ENCODE results near the gene C19orf53.
"Not testable (repeated sequence)": the region's sequence is repeated elsewhere in the genome, so short reads cannot be mapped to it uniquely, and the experiment has no call there.

Gene C19orf53

DNA sequence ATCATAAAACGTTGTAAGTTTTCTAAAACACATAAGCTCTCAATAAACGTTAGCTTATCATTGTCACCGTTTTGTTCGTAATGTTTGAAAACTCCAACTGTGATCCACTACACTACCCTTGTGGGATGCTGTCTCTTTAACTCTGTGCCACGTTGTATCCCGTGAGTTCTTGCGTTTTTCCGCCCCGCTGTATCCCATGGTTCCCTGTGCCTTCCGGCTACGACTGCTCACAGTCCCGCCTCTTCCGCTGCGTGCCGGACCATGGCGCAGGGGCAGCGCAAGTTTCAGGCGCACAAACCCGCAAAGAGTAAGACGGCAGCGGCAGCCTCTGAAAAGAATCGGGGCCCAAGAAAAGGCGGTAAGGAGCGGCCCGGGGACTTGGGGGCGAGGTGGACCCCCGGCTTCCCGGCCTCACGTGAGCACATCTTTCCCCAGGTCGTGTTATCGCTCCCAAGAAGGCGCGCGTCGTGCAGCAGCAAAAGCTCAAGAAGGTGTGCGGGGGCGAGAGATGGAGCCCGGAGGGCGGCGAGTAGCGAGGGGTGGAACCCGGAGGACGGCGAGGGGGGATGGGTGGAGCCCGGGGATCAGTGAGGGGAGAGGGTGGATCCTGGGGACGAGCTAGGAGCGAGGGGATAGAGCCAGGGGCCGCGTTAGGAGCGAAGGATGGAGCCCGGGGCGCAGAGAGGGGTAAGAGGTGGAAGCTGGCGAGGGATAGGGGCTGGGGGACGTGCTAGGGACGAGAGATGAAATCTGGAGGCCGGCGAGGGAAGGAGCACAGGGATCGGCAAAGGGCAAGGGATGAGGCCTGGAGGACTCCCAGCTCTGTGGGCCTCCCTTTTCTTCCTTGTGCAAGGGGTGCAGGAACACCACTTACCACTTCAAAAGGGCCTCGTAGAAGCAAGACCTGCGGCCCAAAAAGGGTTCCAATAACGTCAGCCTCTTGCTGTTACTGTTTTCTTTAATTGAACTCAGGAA is at the start of gene C19orf53:
C19orf53 (plus strand) TSS at position 240 of the 975 bp plus-strand sequence; CDS start at position 262, 22 bp downstream.
- DNase-seq, result peak; percentile 91

DNA sequence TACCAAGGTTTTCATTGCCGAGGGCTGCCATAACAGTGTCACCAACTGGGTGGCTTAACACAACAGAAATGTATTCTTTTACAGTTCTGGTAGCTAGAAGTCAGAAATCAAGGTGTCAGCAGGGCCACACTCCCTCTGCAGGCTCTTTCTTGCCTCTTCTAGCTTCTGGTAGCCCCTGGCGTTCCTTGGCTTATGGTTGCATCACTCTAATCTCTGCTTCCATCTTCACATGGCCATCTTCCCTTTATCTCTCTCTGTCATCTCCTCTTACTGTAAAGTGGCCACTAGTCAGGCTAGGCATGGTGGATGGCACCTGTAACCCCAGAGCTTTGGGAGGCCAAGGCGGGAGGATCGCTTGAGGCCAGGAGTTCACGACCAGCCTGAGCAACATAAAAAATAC is 47.9 kb upstream of the C19orf53 start:
- no peak for DNase-seq

DNA sequence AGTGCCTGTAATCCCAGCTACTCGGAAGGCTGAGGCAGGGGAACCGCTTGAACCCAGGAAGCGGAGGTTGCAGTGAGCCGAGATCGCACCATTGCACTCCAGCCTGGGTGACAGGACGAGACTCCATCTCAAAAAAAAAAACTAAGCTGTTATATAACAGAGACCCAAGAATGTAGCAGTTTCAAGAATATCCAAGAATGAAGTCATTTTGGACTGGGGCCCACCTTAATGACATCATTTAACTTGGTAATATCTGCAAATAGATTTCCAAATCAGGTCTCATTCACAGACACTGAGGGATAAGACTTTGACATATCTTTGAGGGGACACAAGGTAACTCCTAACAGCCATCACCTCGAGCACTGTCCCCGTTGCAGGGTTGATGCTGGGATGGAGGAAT is 46.5 kb upstream of the C19orf53 start:
- no peak for DNase-seq

DNA sequence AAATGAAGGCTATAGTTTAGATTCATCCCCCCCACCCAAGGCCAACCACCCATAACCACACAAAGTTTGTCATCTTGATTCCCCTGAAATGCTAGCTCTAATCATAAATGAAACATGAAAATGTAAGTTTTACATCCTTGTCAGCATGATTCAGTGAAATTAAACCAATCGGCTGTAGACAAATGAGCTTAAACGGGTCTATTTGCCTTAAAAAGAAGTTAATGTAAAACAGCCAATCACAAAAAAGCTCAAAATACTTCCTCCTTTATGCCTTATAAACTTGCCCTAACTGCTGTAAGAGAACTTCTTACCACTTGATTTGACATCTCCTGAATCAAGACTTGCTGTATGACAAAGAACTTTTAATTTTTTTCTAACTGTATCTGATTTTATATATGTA is 44.4 kb upstream of the C19orf53 start:
- DNase-seq, result no peak

DNA sequence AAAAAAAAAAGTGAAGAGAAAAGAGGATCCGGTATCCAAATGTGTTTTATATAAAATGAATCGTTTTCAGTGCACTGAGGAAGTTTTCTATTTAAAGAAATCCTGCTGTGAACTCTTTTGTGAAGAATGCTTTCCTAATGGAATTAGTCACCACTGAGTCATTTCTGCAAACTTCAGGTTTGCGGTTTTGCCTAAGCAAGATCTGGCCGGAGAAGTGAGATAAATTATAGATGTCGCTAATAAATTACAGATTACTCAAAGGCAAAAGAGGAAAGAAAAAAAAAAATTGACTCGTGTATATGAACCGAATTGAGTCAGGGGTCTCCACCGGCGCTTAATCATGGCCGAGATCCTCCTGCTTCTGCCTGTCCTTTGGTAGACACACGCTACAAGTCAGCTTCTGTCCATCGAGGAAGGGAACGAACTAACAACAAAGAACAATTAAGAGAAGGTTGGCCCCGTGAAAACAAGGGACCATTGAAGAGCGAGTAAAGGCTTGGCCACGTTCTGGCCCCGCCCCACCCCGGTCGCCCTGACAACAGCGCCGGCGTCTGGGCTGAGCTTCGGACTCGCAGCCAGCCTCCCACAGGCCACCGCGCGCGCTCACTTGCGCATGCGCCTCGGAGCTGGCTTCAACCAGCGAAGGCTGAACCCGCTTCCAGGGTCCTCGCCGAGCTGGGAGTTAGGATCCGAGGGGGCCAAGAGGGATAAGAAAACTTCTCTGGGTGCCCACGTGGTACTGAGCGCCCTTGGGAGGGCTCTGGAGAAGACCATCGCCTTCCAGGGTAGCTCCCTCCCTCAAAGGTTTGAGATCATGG is 42.9 kb upstream of the C19orf53 start:
- peak; percentile 95 for DNase-seq

DNA sequence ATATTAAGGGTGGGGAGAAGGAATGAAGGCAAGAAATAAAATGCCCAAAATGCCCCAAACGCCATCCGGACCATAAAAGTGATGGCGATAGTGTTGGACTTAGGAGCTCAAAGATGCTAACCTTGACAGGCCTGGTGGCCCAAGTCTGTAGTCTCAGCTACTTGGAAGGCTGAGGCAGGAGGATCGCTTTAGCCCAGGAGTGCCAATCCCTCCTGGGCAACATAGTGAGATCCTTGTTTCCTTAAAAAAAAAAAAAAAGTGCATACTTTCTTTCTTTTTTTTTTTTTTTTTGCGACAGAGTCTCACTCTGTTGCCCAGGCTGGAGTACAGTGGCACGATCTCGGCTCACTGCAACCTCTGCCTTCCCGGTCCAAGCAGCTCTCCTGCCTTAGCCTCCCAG is 41.9 kb upstream of the C19orf53 start:
- no peak for DNase-seq

DNA sequence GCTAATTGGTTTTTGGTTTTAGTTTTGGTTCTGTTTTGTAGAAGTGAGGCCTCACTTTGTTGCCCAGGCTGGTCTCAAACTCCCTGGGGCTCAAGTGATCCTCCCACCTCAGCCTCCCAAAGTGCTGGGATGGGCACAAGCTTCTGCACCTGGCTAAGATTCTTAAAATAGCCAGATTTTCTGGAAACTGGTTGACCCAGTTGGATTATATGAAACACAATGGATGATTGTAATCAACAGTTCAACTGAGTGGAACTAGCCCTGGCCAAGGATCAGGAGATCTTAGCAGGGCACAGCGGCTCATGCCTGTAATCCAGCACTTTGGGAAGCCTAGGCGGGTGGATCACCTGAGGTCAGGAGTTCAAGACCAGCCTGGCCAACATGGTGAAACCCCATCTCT is 39.5 kb upstream of the C19orf53 start:
- no peak for DNase-seq

DNA sequence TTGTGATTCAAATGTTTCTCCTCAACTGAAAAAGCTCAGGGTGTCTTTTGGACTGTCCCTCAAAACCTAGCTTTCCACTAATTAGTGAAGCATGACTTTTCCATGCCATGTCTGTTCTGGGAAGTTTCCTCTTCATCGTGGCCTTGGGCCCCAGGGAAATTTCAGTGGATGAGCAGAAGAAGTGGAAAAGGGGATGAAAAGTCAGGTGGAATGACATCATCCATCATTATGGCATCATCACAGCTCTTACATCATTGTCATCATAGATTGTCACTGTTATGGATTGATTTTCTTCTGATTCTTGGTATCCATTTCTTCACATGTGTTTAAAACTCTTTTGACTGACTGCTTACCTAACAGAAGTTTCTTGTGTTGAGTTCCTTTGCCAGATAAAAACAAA is 36.2 kb upstream of the C19orf53 start:
- no peak for DNase-seq

DNA sequence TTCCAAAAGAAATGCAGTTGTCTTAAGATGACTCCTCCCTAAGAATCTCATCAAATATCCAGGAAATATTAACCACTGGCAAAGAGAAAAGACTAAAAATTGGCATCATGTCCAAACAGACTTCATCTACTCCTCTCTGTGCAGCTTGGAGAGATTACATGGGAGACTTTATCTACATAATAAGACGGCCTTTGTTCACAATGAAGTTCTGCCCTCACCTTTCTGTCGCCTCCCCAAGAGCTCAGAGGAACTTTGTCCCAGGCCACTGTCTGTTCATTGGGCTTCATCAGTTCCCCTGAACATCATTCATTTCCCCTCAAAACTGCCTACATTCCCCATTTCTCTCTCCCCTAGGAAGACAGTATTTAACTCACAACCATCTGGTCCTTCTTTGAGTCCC is 32.4 kb upstream of the C19orf53 start:
- no peak for DNase-seq

DNA sequence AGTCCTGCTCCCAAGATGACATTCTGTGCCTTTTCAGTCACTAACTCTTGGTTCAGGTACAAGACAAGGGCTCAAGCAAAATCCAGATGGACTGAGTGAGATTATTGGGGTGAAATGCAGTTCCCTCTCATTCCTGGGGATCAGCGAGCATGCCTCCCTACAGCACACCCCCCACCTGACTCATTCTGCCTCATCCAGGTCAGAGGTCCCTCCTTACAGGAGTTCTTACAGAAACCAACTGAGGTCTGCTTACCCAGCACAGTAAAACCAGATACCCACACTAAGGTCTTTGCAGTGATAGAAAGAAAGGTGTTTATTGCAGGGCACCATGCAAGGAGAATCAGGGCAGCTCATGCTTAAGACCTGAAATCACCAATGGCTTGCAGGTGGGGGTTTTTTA is 31.5 kb upstream of the C19orf53 start:
- no peak for DNase-seq

DNA sequence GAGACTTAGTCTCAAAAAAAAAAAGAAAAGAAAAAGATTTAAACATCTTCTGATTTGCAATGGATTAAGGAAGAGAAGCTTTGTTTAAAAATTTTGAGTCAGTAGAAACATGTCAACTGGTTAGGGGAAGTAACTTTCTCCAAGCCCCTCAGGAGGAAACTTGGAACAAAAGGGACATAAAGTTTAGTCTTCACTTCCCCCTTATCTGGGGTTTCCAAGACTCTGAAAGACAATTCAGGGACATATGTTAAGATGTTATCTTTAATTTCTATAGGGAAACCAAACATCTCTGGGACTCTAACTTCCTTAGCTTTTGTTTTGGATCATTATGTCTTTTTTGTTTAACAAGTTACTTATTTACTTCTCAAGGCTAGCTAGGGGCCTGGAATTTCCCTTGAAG is 30.1 kb upstream of the C19orf53 start:
- DNase-seq, result no peak

DNA sequence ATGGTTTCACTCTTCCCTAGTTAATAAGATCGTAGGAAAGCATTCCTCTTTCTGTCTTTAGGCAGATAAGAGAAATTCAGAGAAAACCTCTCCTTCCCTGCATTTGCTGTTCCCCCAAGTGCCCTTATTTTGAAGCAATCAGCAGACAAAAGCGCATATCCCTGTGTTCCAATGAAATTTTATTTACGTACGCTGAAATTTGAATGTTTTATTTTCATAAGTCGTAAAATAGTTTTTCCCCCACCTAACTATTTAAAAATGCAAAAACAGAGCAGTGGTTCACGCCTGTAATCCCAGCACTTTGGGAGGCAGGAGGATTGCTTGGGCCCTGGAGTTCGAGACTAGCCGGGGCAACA is 27.2 kb upstream of the C19orf53 start:
- DNase-seq, result no peak

DNA sequence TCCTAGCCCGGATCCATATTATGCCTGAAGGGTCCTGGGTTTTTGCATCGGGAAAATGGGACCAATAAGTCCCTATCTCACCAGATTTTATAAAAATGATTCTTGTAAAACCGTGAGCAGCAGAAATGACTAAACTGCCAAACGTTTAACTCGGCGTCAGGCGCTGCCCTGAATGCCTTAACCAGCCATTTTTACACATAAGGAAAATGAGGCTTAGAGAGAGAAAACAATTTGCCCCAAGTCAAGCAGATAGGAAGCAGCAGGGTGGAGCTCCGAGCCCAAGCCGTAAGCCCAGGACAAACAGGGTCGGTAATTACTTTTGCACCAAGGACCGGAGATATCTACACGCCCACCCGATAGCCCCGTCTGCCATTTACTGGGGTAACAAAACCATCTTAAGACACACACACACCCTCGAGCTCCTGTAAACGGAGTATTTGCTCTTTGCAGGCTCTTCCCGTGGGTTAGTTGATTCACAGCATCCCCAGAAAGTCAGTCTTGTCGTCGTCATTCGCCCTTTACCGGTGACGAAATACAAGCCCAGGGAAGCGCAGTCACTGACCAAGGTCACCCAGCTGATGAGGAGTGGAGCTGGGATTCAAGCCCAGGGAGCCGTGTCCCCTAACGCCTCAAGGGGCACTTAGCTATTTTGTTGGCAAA is 26.0 kb upstream of the C19orf53 start:
- DNase-seq, result peak; percentile 29

DNA sequence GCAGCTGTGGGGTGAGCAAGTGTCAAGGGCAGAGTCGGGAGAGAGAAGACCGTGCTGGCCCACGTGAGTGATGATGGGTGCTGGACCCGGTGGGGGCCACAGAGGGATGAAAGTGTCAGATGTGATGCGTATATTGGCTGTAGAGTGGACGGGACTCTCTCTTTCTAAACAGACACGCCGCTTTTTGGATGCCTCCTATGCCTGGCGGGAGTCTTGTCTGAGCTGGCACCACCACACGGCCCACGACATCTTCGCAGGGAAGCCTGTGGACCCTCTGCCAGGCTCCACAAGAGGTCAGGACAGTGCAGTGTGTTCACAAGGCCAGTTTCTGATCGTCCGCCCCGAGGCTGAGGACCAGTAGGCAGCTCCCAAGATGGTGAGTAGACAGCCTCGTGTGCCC is 22.8 kb upstream of the C19orf53 start:
- no peak for DNase-seq

DNA sequence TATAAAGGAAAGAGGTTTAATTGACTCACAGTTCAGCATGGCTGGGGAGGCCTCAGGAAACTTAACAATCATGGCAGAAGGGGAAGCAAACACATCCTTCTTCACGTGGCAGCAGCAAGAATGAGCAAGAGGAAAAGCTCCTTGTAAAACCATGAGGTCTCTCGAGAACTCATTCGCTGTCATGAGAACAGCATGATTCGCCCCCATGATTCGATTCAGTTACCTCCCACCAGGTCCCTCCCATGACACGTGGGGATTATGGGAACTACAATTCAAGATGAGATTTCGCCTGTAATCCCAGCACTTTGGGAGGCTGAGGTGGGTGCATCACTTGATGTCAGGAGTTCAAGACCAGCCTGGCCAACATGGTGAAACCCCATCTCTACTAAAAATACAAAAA is 20.6 kb upstream of the C19orf53 start:
- not testable (repeated sequence) for DNase-seq

DNA sequence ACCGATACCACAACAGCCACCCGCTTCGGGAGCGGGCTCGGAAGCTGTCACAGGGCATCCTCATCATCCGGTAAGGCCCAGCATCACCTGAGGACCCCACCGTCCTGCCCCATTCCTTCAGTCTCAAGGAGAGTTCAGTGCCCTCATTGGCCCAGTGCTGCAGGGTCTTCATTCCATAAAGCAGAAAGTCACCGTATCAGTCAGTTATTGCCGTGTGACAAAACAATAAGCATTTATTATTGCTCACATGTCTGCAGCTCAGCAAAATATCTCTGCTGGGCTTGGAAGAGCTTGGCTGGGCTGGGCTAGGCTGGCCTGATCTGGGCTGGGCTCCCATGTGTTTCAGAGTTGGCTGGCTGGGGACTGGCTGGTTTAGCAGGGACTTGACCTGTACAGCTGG is 18.0 kb upstream of the C19orf53 start:
- DNase-seq, result no peak

DNA sequence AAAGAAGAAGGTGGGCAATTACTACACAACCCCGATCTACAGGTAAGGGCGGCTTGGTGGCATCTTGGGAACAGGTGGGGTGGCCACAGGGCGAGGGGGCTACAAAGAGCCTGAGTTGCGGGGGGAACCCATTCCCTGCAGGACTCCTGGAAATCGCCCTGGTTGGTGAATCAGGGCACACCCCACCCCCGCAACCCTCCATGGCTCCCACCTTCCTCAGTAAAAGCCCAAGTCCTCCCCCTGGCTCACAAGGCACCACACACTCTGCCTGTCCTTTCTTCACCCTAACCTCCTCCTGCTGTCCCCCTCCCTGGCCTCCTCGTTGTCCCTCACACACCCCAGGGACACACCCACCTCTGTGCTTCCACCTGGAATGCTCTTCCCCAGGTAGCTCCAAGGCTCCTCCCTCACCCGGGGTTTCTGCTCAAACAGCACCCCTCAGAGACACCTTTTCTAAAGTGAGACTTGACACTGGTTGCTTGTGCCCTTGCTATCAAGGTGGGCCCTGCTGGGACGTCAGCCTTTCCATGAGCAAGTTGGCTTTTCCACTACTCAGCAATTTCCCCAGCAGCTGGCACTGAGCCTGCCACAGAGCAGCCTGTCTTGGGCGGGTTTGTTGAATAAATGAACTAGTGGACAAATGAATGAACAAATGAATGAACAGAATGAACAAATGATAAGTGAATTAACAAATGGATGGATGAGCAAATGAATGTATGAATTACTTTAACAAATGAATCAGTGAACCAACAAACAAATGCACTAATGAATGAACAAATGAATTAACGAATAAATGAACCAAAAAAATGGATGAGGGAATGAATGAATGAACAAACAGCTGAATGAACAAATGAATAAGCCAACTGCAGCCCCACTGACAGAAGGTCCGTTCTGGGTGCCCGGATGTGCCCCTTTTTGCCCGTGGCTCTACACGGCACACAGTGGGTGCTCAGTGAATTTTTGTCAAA is 16.2 kb upstream of the C19orf53 start:
- no peak for DNase-seq

DNA sequence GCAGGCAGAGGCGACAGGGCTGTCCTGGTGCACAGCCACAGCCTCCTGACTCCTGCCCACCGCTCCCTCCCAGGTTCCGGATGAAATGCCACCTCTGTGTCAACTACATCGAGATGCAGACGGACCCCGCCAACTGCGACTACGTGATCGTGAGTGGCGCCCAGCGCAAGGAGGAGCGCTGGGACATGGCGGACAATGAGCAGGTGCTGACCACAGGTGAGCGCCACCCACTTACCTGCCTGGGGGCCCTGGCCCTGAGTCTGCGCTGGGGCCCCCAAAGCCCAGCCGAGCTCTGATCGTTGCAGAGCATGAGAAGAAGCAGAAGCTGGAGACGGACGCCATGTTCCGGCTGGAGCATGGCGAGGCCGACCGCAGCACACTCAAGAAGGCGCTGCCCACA is 15.5 kb upstream of the C19orf53 start:
- no peak for DNase-seq

DNA sequence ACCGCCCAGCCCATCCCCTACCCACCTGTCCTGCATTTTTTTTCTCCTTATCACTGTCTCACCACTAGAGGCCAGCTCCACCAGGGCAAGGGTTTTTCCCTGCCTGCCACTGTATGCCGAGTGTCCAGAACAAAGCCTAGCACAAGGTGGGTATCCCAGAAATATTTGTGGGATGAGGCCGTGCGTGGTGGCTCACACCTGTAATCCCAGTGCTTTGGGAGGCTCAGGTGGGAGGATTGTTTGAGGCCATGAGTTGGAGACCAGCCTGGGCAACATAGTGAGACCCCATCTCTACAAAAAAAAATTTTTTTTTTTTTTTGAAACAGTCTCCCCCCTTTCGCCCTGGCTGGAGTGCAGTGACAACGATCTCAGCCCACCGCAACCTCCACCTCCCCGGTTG is 12.8 kb upstream of the C19orf53 start:
- DNase-seq, result no peak

DNA sequence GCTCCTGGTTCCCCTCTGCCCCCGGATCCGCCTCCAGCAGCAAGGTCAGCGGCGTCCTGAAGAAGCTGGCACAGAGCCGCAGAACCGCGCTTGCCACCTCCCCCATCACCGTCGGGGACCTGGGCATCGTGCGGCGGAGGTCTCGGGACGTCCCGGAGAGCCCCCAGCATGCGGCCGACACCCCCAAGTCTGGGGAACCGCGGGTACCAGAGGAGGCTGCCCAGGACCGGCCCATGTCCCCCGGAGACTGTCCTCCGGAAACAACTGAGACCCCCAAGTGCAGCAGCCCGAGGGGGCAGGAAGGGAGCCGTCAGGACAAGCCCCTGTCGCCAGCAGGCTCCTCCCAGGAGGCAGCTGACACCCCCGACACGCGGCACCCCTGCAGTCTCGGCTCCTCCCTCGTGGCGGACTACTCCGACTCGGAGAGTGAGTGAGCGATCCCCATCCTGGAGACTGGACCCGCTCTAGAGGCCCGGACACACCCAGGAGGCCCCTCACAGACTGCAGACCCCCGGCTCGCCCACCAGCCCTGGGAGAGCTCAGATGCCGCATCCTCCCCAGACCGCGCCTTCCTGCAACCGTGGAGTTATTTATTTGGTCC is 11.5 kb upstream of the C19orf53 start:
- DNase-seq, result no peak

DNA sequence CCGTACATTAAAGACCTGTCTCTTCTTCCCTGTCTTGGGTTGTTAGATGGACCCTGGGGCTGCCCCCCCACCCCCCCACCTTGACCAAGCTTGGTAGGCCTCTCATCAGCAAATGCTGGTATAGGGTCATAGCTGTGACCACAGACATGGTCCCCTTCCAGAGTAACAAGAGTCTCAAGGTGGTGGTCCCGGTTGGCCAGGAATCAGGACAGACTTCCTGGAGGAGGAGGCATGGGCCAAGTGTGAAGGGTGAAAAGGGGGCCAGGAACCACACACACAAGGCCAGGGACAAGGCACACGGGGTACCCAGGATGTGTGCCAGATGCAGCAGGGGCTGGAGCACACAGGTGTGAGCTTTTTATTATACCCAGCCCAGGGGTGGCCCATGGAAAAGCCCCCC is 11.0 kb upstream of the C19orf53 start:
- DNase-seq, result no peak
